SHP77 treated with DMSO at 0.1 percent for 48 hours (cell line): ENCODE measurements around the gene SRPRA.
"Not testable (repeated sequence)": the region's sequence is repeated elsewhere in the genome, so short reads cannot be mapped to it uniquely, and the experiment has no call there.

Source experiments
- DNase-seq: peaks from one replicate; lab custom pipeline; 2025; lab: John Stamatoyannopoulos, UW

SRPRA gene, protein sequence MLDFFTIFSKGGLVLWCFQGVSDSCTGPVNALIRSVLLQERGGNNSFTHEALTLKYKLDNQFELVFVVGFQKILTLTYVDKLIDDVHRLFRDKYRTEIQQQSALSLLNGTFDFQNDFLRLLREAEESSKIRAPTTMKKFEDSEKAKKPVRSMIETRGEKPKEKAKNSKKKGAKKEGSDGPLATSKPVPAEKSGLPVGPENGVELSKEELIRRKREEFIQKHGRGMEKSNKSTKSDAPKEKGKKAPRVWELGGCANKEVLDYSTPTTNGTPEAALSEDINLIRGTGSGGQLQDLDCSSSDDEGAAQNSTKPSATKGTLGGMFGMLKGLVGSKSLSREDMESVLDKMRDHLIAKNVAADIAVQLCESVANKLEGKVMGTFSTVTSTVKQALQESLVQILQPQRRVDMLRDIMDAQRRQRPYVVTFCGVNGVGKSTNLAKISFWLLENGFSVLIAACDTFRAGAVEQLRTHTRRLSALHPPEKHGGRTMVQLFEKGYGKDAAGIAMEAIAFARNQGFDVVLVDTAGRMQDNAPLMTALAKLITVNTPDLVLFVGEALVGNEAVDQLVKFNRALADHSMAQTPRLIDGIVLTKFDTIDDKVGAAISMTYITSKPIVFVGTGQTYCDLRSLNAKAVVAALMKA

DNA sequence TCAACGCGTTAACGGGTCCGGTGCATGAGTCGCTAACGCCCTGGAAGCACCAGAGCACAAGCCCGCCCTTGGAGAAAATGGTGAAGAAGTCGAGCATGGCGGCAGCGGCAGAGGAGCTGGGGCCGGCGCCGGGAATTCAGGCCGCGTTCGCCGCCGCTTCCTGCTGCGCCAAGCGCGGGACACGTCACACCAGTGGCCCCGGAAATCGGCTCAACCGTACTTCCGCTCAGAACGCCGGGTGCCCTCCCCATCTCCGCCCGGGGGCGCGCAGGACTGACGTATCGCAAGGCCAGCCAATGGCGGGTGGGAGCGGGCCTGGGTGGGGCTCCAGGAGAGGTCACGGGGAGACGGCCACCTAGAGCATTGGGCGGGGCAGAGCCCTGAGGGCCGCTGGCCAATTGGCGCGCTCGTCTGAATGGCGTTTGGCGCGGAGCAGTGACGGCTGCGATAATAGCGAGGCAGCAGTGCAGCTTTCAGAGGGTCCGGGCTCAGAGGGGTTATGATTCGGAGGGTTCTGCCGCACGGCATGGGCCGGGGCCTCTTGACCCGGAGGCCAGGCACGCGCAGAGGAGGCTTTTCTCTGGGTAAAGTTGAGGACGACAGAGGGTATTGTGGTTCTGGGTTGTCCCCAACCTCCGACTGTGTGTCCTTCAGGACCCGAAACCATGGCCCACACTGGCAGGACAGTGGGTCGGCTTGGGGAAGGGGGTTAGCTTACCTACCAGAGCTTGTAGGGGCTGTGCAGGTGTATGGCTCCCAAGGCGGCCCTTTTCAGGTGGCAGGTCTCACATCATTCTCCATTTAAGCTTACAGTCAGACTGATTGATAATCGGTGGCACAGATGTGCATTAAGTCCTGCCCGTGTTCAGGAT is at the start of gene SRPRA, which contains the start of gene FOXRED1:
SRPRA (minus strand) TSS at position 188 of the 872 bp plus-strand sequence; CDS start at position 97, 91 bp downstream.
FOXRED1 (plus strand) TSS at position 447 of the 872 bp plus-strand sequence; CDS start at position 500, 53 bp downstream.
- peak; percentile 93 for DNase-seq

DNA sequence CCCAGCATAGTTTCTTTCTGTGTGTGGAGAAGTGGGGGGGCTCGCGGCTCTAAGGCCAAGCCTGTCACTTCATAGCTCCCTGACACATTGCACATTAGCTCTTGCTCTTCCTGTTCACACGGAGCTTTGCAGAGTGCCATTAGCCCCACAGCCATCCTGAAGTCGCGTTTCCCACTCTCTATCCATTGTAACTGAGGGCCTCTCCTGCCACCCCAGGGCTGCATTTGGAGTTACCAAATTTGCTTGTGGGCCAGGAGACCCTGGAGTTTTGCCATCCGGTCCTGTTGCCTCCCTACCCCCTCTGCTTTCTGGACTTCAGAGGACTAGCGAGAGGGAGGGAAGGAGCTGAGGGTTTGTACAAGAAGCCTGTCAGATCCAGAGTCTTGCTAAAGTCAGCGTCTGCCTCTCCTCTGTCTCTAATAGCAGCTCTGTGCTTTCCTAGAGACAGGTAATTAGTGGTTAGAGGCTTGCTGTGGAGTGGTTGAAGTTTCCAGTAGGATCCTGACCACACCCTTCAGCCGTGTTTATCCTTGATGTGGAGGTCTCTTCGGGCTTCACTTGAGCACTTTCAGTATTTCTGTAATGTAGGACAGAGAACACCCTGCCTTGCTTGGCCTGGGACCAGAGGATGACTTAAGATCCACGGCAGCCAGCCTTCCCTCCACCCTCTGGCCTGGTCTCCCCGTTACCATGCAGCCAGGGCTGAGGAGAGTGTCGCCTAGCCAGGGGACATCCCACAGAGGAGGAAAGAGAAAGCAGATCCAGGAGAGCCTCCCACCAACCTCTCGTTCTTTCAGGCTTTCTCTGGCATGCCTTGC is 49.3 kb upstream of the SRPRA start:
- DNase-seq = no peak

DNA sequence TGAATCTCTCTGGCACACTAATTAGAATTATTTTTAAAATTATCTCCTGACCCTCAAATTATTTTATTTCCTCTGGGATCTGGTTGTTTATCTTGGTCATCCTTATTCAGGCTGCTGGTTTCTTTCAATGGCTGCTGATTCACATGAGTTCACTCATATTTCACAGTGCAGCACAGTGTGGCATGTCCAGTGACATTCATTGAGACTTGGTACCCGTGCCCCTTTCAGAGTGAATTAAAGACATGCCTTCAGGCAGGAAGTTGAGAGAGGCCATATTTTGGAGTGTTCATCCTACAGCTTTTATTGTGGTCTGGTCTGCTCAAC is 48.7 kb upstream of the SRPRA start:
- DNase-seq = no peak

DNA sequence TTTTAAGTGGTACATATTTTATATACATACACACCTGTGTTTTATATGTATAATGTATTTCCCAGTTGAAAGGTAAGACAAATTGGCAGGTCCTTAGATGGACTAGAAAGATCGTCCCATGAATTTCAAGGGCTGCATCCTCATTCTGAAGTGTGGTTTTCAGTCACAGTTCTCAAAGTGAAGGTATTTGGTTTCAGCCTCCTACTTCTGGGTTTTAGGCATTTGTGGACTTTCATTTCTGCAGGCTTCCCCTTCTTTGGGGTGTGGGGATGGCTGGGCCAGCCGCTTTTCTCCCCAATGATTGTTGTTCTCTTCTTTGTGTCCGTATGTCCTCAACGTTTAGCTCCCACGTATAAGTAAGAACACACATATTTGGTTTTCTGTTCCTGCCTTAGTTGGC is 45.1 kb upstream of the SRPRA start:
- DNase-seq = no peak

DNA sequence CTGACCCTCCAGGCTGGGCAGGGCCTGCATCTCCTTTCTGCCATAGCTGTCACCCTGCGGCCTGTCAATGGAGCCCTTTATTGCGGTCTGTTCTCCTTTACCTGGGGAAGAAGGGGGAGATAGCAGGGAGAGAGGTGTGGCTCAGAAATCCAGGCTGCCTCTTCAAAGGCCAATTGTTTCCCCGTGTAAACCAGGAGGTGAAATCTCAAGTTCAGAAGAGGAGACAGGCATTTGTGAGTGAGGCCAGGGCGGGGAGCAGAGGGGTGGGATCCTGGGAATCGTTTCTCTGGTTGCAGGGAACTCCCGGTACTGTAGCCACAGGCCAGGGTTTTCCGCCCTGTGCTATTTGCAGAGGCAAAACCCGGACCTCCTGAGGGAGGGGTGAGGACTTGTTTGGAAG is 44.3 kb upstream of the SRPRA start:
- no peak for DNase-seq

DNA sequence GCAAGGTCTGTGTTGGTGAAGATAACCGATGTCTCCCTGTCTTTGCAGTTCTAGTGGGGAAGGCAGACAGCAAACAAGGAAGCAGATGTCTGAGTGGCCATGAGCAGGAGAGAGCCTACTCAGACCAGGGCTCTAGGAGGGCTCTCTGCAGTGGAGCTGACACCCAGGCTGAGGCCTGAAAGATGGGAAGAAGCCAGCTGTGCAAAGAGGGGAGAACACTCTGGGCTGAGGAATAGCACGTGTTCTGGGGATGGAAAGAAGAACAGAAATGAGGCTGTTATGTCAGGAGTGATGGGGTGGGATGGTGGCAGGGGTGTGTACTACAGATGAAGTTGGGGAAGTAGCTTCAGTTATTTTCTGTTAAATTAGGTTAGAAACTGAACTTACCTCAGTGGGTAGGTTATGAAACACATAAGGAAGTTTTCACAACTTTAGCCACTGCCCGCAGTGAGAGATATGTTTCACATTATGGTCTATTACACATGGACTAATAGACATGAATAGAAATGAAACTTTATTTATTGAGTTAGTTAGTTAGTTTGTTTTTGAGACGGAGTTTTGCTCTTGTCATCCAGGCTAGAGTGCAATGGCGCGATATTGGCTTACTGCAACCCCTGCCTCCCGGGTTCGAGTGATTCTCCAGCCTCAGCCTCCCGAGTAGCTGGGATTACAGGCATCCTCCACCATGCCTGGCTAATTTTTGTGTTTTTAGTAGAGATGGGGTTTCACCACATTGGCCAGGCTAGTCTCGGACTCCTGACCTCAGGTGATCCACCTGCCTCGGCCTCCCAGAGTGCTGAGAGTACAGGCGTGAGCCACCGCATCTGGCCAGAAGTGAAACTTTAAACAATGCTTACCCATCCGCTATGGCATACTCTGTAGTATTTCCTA is 43.0 kb upstream of the SRPRA start:
- no peak for DNase-seq

DNA sequence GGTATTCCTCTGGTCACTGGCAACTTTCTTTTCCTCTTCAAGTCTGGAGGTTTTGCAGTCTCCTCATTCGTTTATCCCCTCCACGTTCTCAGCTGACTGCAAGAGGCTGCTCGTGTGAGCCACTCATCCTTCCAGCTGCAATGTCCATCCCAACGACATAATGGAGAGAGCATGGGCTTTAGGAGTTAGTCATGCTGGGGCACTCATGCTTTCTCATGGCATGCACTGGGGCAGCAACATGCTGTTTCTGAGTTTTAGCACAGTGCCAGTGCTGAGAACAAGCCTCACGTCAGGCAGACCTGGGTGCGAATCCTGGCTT is 42.3 kb upstream of the SRPRA start:
- no peak for DNase-seq

DNA sequence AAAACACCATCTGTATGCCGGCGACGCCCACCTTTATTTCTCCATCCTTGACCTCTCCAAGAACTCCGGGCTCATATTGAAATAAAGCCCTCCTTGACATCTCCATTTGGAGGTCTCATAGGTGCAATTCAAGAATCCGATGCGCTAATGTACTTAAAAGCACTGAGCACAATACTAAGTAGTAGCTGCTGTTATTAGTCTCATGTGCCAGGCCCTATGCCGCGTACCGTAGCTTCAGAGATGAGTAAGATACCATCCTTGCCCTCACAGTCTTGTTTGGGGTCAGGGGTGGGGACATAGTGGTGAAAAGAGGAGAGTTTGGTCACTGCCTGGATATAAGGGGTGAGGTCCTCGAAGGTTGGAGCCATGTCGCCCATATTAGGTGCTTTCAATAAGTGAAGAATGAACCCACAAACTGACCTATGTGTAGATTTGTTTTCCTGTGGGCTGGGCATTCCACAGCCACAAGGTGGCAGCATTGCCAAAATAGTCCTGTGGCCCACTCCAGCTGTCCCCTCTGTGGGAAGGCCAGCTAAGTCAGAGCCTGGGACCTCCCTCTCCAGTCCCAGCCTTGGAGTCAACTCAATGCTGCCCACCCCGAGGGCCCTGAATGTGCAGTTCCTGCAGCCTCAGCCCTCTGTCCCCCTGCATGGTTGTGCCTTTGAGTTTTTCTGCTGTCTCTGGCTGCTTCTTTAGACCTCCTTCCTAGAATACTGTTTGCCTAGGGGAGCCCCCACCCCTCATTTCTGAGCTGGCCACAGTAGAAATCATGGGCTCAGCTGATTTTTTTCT is 41.7 kb upstream of the SRPRA start:
- no peak for DNase-seq

DNA sequence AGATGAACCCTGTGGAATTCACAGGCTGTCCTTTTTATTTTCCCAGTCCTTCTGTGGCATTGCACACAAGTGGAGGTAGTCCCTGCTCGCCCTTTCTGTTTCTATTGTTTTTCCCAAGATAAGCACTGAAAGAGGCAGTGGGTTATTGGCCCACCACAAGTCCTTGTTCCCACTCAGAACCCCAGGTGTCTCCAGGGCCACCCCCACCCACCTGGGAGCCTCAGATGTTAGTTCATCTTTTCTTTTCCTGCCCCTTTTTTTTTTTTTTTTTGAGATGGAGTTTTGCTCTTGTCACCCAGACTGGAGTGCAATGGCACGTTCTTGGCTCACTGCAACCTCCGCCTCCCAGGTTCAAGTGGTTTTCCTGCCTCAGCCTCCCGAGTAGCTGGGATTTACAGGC is 40.1 kb upstream of the SRPRA start:
- not testable (repeated sequence) for DNase-seq

DNA sequence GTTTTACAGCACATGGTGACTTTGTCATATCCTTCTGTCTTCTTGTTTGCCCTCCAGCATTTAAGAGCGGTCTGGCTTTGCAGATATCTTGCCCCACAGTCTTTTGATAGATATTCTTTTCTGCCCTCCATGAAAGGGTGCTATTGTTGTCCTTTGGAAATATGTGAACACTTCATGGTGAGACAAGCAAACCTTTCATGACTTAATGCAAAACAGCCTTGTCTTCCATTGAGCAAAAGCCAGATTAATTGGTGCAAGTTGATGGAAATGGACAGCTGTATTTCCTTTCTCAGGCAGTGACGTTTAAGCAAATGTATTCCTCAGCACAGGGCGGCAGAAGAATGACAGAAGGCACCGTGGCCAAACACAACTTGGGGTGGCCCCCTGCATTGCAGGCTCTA is 39.6 kb upstream of the SRPRA start:
- DNase-seq = no peak

DNA sequence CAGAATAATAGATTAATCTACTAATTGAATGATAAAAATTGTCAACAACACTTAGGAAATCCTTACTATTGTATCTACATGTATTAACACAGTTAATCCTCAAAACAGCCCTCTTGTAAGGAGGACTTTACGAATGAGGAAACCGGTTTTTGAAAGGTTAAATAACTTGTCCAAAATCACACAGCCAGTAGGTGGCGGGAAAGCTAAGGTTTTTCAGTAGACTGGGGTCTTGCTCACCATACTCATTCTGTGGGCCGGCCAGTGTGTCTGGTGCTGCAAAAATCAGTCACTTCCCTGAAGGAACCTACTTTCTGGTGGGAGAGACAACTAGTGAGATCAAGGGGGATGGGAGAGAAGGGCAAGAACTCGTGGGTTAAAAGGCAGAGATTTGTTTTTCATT is 39.0 kb upstream of the SRPRA start:
- no peak for DNase-seq

DNA sequence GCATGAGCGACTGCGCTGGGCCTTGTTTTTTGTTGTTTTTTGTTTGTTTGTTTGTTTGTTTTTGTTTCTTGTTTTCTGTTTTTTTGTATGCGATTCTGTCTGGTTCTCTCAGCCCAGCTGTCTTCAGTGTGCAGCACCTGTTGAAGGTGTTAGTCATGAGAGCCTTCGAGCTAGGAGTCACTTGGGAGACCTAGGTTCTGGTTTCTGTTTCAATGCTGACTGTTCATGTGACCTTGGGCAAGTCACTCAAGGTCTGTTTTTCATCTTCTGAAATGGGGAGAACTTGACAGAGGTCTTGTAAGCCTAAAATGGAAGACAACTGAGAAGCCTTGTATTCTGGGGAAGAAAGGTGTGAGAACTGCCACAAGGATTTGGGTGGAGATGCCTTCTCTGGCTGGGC is 37.0 kb upstream of the SRPRA start:
- no peak for DNase-seq

DNA sequence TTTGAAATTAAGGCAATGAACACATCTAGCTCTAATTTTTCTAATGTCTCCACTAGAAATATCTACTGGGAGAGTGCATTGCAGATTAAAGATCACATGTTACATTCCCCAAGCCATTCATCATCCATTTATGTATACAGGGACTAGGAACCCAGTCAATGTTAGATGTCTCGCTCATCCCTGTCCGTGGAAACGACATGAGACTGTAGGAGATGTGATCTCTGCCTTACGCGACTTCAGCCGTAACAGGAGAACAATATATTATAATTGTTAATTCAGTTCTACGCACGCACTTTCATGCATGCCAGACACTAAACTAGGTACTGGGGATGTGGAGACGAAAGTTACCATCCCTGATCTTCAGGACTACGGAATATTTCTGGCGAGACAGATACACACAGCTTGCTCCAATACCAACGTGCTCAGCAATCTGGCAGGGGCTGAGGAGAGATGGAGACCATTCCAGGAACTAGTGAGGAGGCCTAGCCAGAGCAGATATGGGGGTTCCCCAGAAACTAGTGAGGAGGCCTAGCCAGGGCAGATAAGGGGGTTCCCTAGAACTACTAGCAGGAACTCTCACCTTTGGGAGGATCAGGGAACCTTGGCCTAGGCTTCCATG is 35.9 kb upstream of the SRPRA start:
- no peak for DNase-seq

DNA sequence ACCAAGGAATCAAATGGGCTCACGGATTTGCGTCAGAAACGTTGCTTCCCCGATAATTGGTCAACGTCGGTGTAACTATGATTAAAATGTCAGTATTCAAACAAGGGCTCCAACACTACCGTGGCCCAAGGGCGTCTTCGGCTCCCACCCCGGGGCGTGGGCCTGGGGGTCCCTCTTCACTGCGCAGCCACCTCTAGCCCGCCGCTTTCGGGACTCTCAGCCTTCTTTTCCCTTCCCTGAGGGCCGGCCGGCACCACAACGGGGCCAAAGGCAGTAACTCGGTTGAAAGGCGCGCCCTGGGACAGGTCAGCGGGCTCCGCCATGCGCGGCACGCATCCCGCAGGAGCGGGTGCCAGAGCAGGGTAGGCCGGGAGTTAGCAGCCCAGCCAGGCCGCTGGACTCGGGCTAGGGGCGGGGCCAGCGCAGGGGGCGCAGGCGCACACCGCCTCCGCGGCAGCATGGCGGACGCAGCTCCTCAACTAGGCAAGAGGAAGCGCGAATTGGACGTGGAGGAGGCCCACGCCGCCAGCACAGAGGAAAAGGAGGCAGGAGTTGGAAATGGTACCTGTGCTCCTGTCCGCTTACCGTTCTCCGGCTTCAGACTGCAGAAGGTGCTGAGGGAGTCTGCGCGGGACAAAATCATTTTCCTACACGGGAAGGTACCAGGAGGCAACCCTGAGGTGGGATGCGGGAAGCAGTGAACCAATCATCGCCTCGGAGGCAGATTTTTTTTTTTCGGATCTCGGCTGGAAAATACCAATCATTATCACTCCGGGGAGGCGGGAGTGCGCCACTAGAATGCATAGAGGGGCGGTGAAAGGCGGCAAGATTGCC is 35.1 kb upstream of the SRPRA start, which contains the start of gene DCPS:
DCPS (plus strand) TSS at position 438 of the 834 bp plus-strand sequence; CDS start at position 459, 21 bp downstream.
- peak; percentile 91 for DNase-seq

DNA sequence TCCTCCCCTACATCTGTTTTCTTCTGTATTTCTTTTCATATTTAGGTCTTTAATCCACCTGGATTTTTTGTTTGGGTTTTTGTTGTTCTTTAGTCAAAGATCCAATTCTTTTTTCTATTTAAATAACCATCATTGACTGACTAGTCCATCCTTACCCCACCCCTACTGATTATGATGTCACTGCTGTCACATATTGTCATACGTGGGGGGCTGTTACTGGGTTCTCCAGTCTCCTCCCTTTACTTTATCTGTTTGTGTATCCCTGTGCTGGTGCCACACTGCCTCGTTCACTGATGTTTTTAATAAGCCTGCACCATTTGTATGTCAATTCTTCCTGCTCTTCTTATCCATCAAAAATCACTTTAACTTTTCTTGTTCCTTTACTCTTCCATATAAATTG is 28.3 kb upstream of the SRPRA start:
- DNase-seq = no peak

DNA sequence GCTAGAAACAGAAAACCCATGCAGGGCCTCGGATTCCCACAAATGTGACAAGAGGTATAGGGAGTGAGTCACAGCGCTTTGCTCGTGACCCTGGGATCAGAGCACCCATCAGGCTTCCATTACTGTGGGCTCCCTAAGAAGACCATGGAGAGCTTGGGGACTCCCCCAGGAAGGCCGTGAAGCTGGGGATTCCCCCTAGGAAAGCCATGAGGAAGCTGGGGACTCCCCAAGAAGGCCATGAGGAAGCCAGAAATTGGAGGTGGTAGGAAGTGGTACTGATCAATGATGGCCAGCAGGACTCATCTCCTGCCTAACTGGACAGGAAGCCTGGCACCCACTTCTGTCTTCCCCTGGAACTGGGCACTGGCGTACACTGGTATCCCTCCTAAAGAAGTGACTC is 25.0 kb upstream of the SRPRA start:
- DNase-seq = no peak

DNA sequence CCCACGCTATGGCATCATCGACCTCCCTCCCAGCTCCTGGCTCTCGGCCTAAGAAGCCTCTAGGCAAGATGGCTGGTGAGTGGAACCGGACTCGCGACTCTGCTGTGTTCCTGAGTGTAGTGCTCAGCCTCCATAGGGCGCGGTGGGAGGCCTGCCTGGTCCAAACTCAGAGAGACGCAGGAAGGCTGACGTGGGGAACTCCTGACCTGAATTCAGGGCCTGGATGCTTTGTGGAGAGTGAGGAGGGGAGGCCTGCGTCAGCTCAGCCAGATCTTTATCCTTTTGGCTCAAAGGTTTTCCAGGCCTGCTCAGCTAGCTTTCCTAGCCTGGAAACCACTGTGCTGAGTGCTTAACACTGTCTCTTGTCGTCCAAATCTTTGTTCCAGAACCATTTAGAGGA is 22.2 kb upstream of the SRPRA start:
- DNase-seq = no peak

DNA sequence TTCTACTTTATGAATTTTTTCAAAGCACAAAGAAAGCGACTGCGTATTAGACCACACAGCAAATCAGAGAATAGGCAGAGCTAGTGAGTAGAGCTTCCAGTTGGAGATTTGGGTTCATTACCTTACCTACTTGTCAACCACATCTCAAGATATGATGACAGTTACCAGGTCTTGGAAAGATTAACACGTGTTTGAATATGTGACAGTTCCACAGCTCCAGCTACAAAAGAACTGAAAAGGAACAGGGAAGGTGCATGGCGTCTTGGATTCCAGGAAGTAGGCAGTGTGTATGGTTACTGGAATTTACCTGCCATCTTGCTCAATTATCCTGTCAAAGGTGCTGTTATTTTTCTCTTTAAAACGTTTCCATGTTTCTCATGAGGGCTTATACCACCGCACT is 19.5 kb upstream of the SRPRA start:
- no peak for DNase-seq

DNA sequence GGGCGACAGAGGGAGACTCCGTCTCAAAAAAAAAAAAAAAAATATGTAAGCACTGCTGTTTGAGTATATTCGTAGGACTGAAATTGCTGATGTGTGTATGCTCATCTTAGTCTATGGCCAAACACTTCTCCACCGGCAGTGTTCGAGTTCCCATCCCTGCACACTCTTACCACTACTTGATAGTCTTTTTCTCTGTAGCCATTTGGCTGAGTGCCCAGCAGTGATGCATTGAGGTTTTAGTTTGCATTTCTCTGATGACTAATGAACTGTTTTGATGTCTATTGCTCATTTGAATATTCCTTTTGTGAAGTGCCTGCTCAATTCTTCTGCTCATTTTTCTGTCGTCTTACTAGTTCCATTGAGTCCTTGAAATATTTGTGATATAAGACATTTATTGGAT is 16.1 kb upstream of the SRPRA start:
- peak; percentile 26 for DNase-seq
